HG02623 (cell line): ENCODE results near the gene RHEX.

ENCODE experiments used
- ATAC-seq: cut with Tn5 transposase; IDR thresholded peaks from one replicate; pipeline ENCODE4 v1.9.1; 2021; ENCODE audit warnings: moderate library complexity; ENCODE audit not compliant: unreplicated experiment

RHEX gene

GRCh38 chr1:206087091-206087490, 34.1 kb downstream of the RHEX start:
- ATAC-seq = no peak

GRCh38 chr1:206089341-206089740, 36.4 kb downstream of the RHEX start:
- no peak for ATAC-seq

- no peak for ATAC-seq
These were observed 41.1 kb downstream of the RHEX start for GRCh38 chr1:206094024-206094423.

- no peak for ATAC-seq
These were observed 44.4 kb downstream of the RHEX start for GRCh38 chr1:206097381-206097780.

GRCh38 chr1:206098242-206098919, 45.4 kb downstream of the RHEX start:
- ATAC-seq = no peak

- ATAC-seq = no peak
These were observed 47.3 kb downstream of the RHEX start for GRCh38 chr1:206100226-206100815.

GRCh38 chr1:206101351-206102045, 48.5 kb downstream of the RHEX start:
- no peak for ATAC-seq

GRCh38 chr1:206102292-206102936, 49.4 kb downstream of the RHEX start:
- ATAC-seq = no peak

GRCh38 chr1:206103979-206104378, 51.0 kb downstream of the RHEX start:
- ATAC-seq = no peak

- no peak for ATAC-seq
These were observed 52.6 kb downstream of the RHEX start for GRCh38 chr1:206105464-206105995.

GRCh38 chr1:206106328-206107167, 53.6 kb downstream of the RHEX start:
- ATAC-seq = no peak

GRCh38 chr1:206107168-206107544, 54.2 kb downstream of the RHEX start:
- no peak for ATAC-seq

GRCh38 chr1:206108635-206109034, 55.7 kb downstream of the RHEX start:
- no peak for ATAC-seq

GRCh38 chr1:206109718-206110117, 56.7 kb downstream of the RHEX start:
- ATAC-seq = no peak

- no peak for ATAC-seq
These were observed 57.2 kb downstream of the RHEX start for GRCh38 chr1:206110161-206110560.

- ATAC-seq = no peak
These were observed 57.8 kb downstream of the RHEX start for GRCh38 chr1:206110820-206111219.

- no peak for ATAC-seq
These were observed 58.4 kb downstream of the RHEX start for GRCh38 chr1:206111271-206111927.

GRCh38 chr1:206112600-206113301, 59.8 kb downstream of the RHEX start:
- no peak for ATAC-seq
